ENCODE data around the gene BIRC6.
"Not testable (repeated sequence)": the region's sequence is repeated elsewhere in the genome, so short reads cannot be mapped to it uniquely, and the experiment has no call there.

The BIRC6 gene

DNA sequence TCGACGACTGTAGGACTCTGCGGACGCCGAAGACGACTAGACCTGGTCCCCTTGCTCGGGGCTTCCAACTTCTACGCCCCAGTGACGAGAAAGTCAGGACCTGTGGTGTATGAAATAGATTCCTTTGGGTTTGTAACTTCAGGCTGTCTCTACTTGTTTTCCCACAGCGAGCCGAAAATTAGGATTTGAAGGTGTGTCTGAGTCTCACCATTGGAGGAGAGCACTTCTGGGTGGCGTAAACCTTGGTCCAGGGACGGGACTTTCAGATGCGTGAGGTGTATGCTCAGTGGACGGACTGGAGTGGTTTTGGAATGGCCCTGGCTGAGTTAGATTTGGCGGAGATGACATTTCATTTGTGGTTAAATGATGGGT is 1.3 kb downstream of the BIRC6 start:
- peak overlapping the region; percentile 98 for H3K4me3 ChIP-seq (ENCODE audit: low read depth, low read length)
- H3K9ac ChIP-seq (ENCODE audit: low read length) = peak overlapping the region; percentile 79
- H3K4me1 ChIP-seq (ENCODE audit: control insufficient read depth, insufficient read depth, low read length) = peaks cover 8% of the 10 kb centered on the region
- no peaks in the 10 kb centered on the region for H3K27me3 ChIP-seq (ENCODE audit: control insufficient read depth, insufficient read depth, low read length)
- peaks cover 15% of the 10 kb centered on the region for H3K36me3 ChIP-seq (ENCODE audit: control insufficient read depth, insufficient read depth, low read length)
- 0 out of 2 replicates have a peak overlapping the region, but pooled peaks have one; percentile 7 for H3K27ac ChIP-seq (ENCODE audit: low read depth, low read length)
- no peaks in the 10 kb centered on the region for H3K9me3 ChIP-seq (ENCODE audit: control insufficient read depth, insufficient read depth, low read depth, low read length)

DNA sequence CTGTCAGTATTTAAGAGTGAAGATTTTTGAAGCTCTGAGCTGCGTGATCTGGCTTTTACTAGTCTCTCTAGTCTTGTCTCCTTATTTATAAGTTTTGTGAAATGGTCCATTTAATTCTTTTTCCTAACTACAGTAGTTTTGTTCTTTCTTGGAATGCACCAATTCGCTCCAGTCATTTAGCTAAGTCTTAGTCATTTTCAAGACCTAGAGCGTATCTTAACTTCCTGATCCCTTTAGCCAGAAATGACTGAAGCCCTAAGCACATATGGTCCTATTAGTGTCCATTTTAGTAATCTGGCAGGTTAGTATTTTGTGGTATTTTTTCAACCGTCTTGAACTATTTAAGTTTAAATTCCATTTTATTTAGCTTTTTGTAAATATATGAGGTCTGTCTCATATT is 3.6 kb downstream of the BIRC6 start:
- Histone ChIP-seq H3K9me3 (ENCODE audit: control insufficient read depth, insufficient read depth, low read depth, low read length) (no peaks in the 10 kb centered on the region), H3K4me3 (ENCODE audit: low read depth, low read length) (no peak overlapping the region), H3K27me3 (ENCODE audit: control insufficient read depth, insufficient read depth, low read length) (no peaks in the 10 kb centered on the region), H3K27ac (ENCODE audit: low read depth, low read length) (no peak overlapping the region), H3K4me1 (ENCODE audit: control insufficient read depth, insufficient read depth, low read length) (peaks cover 8% of the 10 kb centered on the region), H3K36me3 (ENCODE audit: control insufficient read depth, insufficient read depth, low read length) (peaks cover 15% of the 10 kb centered on the region), H3K9ac (ENCODE audit: low read length) (no peak overlapping the region)

DNA sequence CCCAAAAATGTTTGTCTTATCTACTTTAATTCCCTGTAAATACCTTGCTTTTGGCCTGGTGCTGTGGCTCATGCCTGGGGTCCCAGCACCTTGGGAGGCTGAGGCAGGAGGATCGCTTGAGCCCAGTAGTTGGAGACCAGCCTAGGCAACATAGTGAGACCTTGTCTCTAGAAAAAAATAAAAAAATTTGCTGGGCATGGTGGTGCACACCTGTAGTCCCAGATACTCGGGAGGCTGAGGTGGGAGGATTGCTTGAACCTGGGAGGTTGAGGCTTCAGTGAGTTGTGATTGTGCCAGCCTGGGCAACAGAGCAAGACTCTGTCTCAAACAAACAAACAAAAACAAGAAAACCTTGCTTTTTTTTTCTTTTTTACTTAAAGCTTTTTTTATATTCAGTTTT is 6.2 kb downstream of the BIRC6 start:
- peaks cover 15% of the 10 kb centered on the region for H3K36me3 ChIP-seq (ENCODE audit: control insufficient read depth, insufficient read depth, low read length)
- not testable (repeated sequence) for H3K27ac ChIP-seq (ENCODE audit: low read depth, low read length); H3K27me3 ChIP-seq (ENCODE audit: control insufficient read depth, insufficient read depth, low read length); H3K9ac ChIP-seq (ENCODE audit: low read length); H3K4me1 ChIP-seq (ENCODE audit: control insufficient read depth, insufficient read depth, low read length); H3K4me3 ChIP-seq (ENCODE audit: low read depth, low read length); H3K9me3 ChIP-seq (ENCODE audit: control insufficient read depth, insufficient read depth, low read depth, low read length)

DNA sequence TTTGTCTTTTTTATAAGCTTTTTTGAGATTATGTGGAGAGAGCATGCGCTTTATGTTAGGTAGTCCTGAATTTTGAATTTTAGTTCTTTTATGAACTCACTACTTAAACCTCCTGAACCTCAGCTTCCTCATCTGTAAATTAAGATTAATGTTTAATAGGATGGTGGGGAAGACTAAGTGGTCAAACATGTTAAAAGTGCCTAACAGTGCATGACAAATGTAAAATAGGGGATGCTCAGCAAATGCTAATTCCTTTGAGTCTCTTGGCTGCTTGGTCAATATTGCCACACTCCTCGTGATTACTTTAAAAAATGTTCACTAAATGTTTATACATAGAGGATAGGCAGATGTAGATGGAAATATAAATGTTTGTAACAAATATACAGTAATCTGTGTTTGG is 6.8 kb downstream of the BIRC6 start:
- H3K4me3 ChIP-seq (ENCODE audit: low read depth, low read length) = no peak overlapping the region
- no peak overlapping the region for H3K9ac ChIP-seq (ENCODE audit: low read length)
- peaks cover 15% of the 10 kb centered on the region for H3K36me3 ChIP-seq (ENCODE audit: control insufficient read depth, insufficient read depth, low read length)

DNA sequence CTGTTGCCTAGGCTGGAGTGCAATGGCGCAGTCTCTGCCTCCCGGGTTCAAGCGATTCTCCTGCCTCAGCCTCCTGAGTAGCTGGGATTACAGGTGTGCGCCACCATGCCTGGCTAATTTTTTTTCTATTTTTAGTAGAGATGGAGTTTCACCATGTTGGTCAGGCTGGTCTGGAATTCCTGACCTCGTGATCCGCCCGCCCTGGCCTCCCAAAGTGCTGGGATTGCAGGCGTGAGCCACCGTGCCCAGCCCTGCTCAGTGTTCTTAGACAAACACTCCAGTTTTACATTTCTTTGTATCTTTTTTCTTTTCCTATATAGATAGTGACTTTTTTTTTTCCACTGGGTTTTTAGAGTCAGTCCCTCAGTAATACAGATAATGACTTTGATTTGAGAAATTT is 7.5 kb downstream of the BIRC6 start:
- H3K4me1 ChIP-seq (ENCODE audit: control insufficient read depth, insufficient read depth, low read length); H3K4me3 ChIP-seq (ENCODE audit: low read depth, low read length); H3K27ac ChIP-seq (ENCODE audit: low read depth, low read length); H3K27me3 ChIP-seq (ENCODE audit: control insufficient read depth, insufficient read depth, low read length); H3K9ac ChIP-seq (ENCODE audit: low read length); H3K9me3 ChIP-seq (ENCODE audit: control insufficient read depth, insufficient read depth, low read depth, low read length): not testable (repeated sequence)
- H3K36me3 ChIP-seq (ENCODE audit: control insufficient read depth, insufficient read depth, low read length) = peaks cover 15% of the 10 kb centered on the region

More for the DNA sequence above, 6.8 kb downstream of the BIRC6 start:
- H3K27ac ChIP-seq (ENCODE audit: low read depth, low read length) = no peak overlapping the region
- peaks cover 3% of the 10 kb centered on the region for H3K4me1 ChIP-seq (ENCODE audit: control insufficient read depth, insufficient read depth, low read length)
- no peaks in the 10 kb centered on the region for H3K9me3 ChIP-seq (ENCODE audit: control insufficient read depth, insufficient read depth, low read depth, low read length)
- no peaks in the 10 kb centered on the region for H3K27me3 ChIP-seq (ENCODE audit: control insufficient read depth, insufficient read depth, low read length)

DNA sequence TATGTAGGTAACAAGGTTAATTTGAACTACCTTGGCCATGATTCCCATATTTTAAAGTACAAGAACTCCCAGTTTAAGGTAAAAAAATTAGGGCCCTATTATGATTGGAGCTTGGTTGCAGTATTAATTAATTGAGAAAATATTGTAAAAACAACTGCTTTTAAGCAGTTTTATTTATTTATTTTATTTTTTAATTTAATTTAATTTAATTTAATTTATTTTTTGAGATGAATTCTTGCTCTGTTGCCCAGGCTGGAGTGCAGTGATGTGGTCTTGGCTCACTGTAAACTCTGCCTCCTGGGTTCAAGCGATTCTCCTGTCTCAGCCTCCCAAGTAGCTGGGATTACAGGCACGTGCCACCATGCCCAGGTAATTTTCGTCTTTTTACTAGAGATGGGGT is 8.9 kb downstream of the BIRC6 start:
- not testable (repeated sequence) for H3K27me3 ChIP-seq (ENCODE audit: control insufficient read depth, insufficient read depth, low read length); H3K9ac ChIP-seq (ENCODE audit: low read length); H3K4me3 ChIP-seq (ENCODE audit: low read depth, low read length); H3K27ac ChIP-seq (ENCODE audit: low read depth, low read length); H3K9me3 ChIP-seq (ENCODE audit: control insufficient read depth, insufficient read depth, low read depth, low read length); H3K4me1 ChIP-seq (ENCODE audit: control insufficient read depth, insufficient read depth, low read length)
- peaks cover 13% of the 10 kb centered on the region for H3K36me3 ChIP-seq (ENCODE audit: control insufficient read depth, insufficient read depth, low read length)

DNA sequence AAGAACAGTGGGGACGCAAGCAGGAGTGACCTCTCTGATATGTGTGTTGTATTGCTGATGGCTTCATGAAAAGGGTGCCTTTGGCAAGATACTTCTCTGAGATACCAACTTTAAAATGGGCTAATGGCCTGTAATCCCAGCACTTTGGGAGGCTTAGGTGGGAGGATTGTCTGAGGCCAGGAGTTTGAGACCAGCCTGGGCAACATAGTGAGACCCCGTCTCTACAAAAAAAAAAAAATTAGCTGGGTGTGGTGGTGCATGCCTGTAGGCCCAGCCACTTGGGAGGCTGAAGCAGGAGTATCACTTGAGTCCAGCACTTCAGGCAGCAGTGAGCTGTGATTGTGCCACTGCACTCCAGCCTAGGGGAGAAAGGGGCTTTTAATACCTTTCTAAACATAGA is 9.8 kb downstream of the BIRC6 start:
- Histone ChIP-seq H3K4me1 (ENCODE audit: control insufficient read depth, insufficient read depth, low read length) (no peaks in the 10 kb centered on the region), H3K4me3 (ENCODE audit: low read depth, low read length) (no peak overlapping the region), H3K36me3 (ENCODE audit: control insufficient read depth, insufficient read depth, low read length) (peaks cover 7% of the 10 kb centered on the region), H3K27ac (ENCODE audit: low read depth, low read length) (no peak overlapping the region), H3K9ac (ENCODE audit: low read length) (no peak overlapping the region), H3K9me3 (ENCODE audit: control insufficient read depth, insufficient read depth, low read depth, low read length) (no peaks in the 10 kb centered on the region), H3K27me3 (ENCODE audit: control insufficient read depth, insufficient read depth, low read length) (no peaks in the 10 kb centered on the region)

DNA sequence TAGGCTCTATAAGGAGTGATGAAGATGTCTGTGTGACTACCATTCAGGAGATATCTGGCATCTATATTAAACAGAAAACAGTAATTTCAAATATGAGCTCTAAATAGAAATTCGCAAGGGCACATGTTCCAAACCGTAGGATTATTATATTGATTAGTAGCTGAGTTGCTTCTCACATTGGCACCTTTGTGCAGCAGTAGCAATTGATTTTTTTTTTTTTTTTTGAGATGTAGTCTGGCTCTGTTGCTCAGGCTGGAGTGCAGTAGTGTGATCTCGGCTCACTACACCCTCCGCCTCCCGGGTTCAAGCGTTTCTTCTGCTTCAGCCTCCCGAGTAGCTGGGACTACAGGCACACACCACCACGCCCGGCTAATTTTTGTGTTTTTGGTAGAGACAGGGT is 12.4 kb downstream of the BIRC6 start:
- no peaks in the 10 kb centered on the region for H3K27me3 ChIP-seq (ENCODE audit: control insufficient read depth, insufficient read depth, low read length)
- H3K4me1 ChIP-seq (ENCODE audit: control insufficient read depth, insufficient read depth, low read length) = no peaks in the 10 kb centered on the region
- H3K9ac ChIP-seq (ENCODE audit: low read length) = no peak overlapping the region
- no peak overlapping the region for H3K4me3 ChIP-seq (ENCODE audit: low read depth, low read length)
- H3K9me3 ChIP-seq (ENCODE audit: control insufficient read depth, insufficient read depth, low read depth, low read length) = no peaks in the 10 kb centered on the region
- no peaks in the 10 kb centered on the region for H3K36me3 ChIP-seq (ENCODE audit: control insufficient read depth, insufficient read depth, low read length)
- H3K27ac ChIP-seq (ENCODE audit: low read depth, low read length) = no peak overlapping the region

DNA sequence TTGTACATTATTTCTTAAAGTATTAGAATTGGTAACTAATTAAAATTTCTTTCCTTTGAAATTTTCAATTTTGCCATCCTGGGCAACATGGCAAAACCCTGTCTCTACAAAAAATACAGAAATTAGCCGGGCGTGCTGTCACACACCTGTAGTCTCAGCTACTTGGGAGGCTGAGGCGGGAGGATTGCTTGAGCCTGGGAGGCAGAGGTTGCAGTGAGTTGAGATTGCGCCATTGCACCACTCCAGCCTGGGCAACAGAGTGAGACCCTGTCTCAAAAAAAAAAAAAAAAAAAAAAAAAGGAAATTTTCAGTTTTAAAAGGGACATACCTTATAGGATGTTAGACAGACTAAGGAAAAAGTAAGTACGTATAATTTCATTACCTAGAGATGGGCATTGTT is 14.1 kb downstream of the BIRC6 start:
- not testable (repeated sequence) for H3K4me3 ChIP-seq (ENCODE audit: low read depth, low read length); H3K4me1 ChIP-seq (ENCODE audit: control insufficient read depth, insufficient read depth, low read length); H3K9me3 ChIP-seq (ENCODE audit: control insufficient read depth, insufficient read depth, low read depth, low read length); H3K27ac ChIP-seq (ENCODE audit: low read depth, low read length); H3K36me3 ChIP-seq (ENCODE audit: control insufficient read depth, insufficient read depth, low read length); H3K27me3 ChIP-seq (ENCODE audit: control insufficient read depth, insufficient read depth, low read length); H3K9ac ChIP-seq (ENCODE audit: low read length)

DNA sequence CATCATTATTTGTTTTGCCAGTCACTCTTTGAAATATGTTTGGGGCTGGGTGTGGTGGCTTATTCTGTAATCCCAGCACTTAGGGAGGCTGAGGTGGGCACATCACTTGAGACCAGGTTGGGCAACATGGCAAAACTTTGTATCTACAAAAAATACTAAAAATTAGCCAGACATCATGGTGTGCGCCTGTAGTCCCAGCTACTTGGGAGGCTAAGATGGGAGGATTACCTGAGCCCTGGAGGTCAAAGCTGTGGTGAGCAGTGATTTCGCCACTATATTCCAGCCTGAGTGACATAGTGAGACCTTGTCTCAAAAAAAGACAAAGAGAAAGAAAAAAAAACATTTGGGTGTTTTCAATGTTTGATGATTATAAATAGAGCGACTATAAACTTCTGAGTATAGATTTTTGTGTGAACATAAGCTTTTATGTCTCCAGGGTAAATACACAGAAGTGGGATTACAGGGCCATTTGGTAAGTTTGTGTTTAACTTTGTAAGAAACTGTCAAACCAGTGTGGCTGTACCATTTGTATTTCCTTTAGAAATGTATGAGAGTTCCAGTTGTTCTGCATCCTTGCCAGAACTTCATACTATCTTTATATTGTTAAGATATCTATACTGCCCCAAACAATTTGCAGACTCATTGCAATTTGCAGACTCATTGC is 15.8 kb downstream of the BIRC6 start:
- H3K4me3 ChIP-seq (ENCODE audit: low read depth, low read length) = no peak overlapping the region
- H3K27ac ChIP-seq (ENCODE audit: low read depth, low read length) = no peak overlapping the region
- no peaks in the 10 kb centered on the region for H3K36me3 ChIP-seq (ENCODE audit: control insufficient read depth, insufficient read depth, low read length)
- no peak overlapping the region for H3K9ac ChIP-seq (ENCODE audit: low read length)
- no peaks in the 10 kb centered on the region for H3K27me3 ChIP-seq (ENCODE audit: control insufficient read depth, insufficient read depth, low read length)
- H3K4me1 ChIP-seq (ENCODE audit: control insufficient read depth, insufficient read depth, low read length) = 0 out of 2 replicates have a peak, but pooled peaks cover 6% of the 10 kb centered on the region
- no peaks in the 10 kb centered on the region for H3K9me3 ChIP-seq (ENCODE audit: control insufficient read depth, insufficient read depth, low read depth, low read length)

DNA sequence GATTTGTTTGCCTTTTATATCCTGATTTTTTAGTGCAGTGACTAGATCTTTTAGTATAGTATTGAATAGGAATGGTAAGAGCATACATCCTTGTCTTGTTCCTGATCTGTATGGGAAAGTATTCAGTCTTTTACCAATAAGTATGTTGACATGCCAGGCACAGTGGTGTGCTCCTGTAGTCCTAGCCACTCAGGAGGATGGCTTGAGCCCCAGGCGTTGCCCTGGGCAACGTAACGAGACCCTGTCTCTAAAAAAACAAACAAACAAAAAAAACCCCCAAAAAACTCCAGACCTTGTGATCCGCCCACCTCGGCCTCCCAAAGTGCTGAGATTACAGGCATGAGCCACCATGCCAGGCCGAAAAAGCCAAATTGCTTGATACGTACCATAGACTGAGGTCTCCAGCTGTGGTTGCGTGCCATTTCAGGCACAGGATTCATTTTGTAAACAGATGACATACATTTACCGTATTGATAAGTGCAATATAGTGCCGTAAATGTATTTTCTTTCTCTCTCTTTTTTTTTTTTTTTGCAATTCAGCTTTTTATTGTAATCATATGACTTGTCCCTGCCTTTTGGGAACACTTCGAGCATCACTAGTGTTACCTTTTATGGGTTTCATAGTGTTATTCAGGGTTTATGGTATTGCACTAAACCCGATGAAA is 18.5 kb downstream of the BIRC6 start:
- no peaks in the 10 kb centered on the region for H3K9me3 ChIP-seq (ENCODE audit: control insufficient read depth, insufficient read depth, low read depth, low read length)
- no peaks in the 10 kb centered on the region for H3K27me3 ChIP-seq (ENCODE audit: control insufficient read depth, insufficient read depth, low read length)
- no peak overlapping the region for H3K27ac ChIP-seq (ENCODE audit: low read depth, low read length)
- no peak overlapping the region for H3K4me3 ChIP-seq (ENCODE audit: low read depth, low read length)
- H3K4me1 ChIP-seq (ENCODE audit: control insufficient read depth, insufficient read depth, low read length) = 0 out of 2 replicates have a peak, but pooled peaks cover 6% of the 10 kb centered on the region
- H3K36me3 ChIP-seq (ENCODE audit: control insufficient read depth, insufficient read depth, low read length) = peaks cover 7% of the 10 kb centered on the region
- no peak overlapping the region for H3K9ac ChIP-seq (ENCODE audit: low read length)
